Natural killer cell (primary cell): ENCODE measurements around the gene DAB2IP. TPM values are rescaled to one million over a fixed set of nuclear protein-coding genes. Genes with fewer than 3 reads are reported as not detected.

Source experiments
- ATAC-seq, 3 donors: fragments of 150-1000 bp in 2 of 3; fragments of 200-7000 bp in 1 of 3; cut with Tn5 transposase; 1 replicate in 1 of 3; 2 replicates in 2 of 3; pipeline ENCODE4 v1.10.0; 2021; ENCODE audit warnings: mild to moderate bottlenecking in 2 of 3, moderate library complexity in 2 of 3
- DNase-seq, 2 donors: peaks; one replicate each; pipeline versions ENCODE4 v3.0.0 to v3.0.0-alpha.2; 2013 to 2021; ENCODE audit warnings: mixed read lengths in 1 of 2
- H3K27ac ChIP-seq: one replicate; pipeline ENCODE4 v1.5.1; 2013; ENCODE audit warnings: mild to moderate bottlenecking, low read length
- H3K27me3 ChIP-seq: one replicate; pipeline ENCODE4 v1.6.1; 2013; ENCODE audit warnings: low read length; ENCODE audit not compliant: control insufficient read depth, insufficient read depth
- H3K36me3 ChIP-seq: one replicate; pipeline ENCODE4 v1.6.1; 2013; ENCODE audit warnings: low read length; ENCODE audit not compliant: control insufficient read depth, insufficient read depth
- H3K4me1 ChIP-seq: one replicate; pipeline ENCODE4 v1.6.1; 2013; ENCODE audit warnings: low read length; ENCODE audit not compliant: control insufficient read depth, insufficient read depth
- H3K4me3 ChIP-seq: one replicate; pipeline ENCODE4 v1.5.1; 2013; ENCODE audit warnings: low read length
- H3K9me3 ChIP-seq: one replicate; pipeline ENCODE4 v1.6.1; 2013; ENCODE audit warnings: low read length; ENCODE audit not compliant: control insufficient read depth, insufficient read depth
- H3K27ac Mint-ChIP-seq, 2 donors: one replicate each; pipeline ENCODE4 v1.8.0; 2022; ENCODE audit warnings: mild to moderate bottlenecking in 2 of 2, mixed read lengths in 2 of 2, moderate library complexity in 1 of 2
- H3K27me3 Mint-ChIP-seq, 2 donors: one replicate each; pipeline ENCODE4 v1.8.0; 2022; ENCODE audit warnings: low read depth in 2 of 2, mixed read lengths in 2 of 2
- H3K36me3 Mint-ChIP-seq: one replicate; pipeline ENCODE4 v1.8.0; 2022; ENCODE audit warnings: mixed read lengths
- H3K4me1 Mint-ChIP-seq, 2 donors: one replicate each; pipeline ENCODE4 v1.8.0; 2022; ENCODE audit warnings: mixed read lengths in 2 of 2
- H3K4me3 Mint-ChIP-seq: one replicate; pipeline ENCODE4 v1.8.0; 2022; ENCODE audit warnings: mild to moderate bottlenecking, moderate library complexity, mixed read lengths
- H3K9me3 Mint-ChIP-seq, 2 donors: one replicate each; pipeline ENCODE4 v1.8.0; 2022; ENCODE audit warnings: mixed read lengths in 2 of 2
- WGBS: methylation state at CpG from one replicate; pipeline ENCODE4 v1.1.7; 2013; ENCODE audit warnings: missing lambda C conversion rate; ENCODE audit not compliant: insufficient coverage; 5-methylcytosine and 5-hydroxymethylcytosine counted together
- intact Hi-C: fragments of 100-400 bp; cut with micrococcal nuclease; formaldehyde crosslinking; loops from one replicate; pipeline ENCODE4 v1.14.2; 2022
- total RNA-seq, 4 donors: library from RNA; stranded (reverse); fragments of 120-200 nt in 1 of 4; gene quantifications; one replicate each; pipeline versions ENCODE4 v1.2.3 to v1.2.4, GENCODE V29; 2013 to 2022
- TF ChIP-seq, protein P1 (sequence below): fragments of 200-600 bp; IDR thresholded peaks from one replicate; pipeline ENCODE4 v1.8.0; 2022; ENCODE audit warnings: antibody characterized with exemption

The DAB2IP gene
- total RNA-seq, 3 donors from 2014 or later (not counting 1 experiment from before 2014, with no cell fraction given), result 0.19 to 2.5 TPM; not detected in 1

DNA sequence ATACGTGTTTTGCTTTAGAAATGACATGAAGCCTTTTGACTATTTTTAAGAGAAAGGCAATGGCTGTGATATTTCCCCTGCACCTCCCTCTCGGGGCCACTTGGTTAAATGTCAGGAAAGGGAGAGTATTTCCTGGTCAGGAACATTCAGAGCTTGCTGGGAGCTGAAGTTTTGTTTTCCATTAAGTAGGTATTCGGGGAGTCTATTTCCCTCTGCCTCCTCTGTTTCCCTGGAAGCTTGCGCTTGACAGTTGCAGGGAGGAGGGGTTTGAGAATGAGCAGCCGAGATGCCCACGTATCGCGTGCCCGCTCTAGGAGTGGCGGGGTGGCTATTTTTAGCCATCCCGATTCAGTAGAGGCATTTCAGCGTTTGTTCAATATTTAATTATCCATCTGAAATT is 6.7 kb downstream of the DAB2IP start:
- peaks cover 30 to 53% of the 10 kb centered on the region in 2 donors for H3K27me3 Mint-ChIP-seq
- no peak overlapping the region for H3K4me3 ChIP-seq
- whole genome bisulfite sequencing, result 85% methylated on average over 12 of the region's 12 CpGs
- TF ChIP-seq, protein P1, sequence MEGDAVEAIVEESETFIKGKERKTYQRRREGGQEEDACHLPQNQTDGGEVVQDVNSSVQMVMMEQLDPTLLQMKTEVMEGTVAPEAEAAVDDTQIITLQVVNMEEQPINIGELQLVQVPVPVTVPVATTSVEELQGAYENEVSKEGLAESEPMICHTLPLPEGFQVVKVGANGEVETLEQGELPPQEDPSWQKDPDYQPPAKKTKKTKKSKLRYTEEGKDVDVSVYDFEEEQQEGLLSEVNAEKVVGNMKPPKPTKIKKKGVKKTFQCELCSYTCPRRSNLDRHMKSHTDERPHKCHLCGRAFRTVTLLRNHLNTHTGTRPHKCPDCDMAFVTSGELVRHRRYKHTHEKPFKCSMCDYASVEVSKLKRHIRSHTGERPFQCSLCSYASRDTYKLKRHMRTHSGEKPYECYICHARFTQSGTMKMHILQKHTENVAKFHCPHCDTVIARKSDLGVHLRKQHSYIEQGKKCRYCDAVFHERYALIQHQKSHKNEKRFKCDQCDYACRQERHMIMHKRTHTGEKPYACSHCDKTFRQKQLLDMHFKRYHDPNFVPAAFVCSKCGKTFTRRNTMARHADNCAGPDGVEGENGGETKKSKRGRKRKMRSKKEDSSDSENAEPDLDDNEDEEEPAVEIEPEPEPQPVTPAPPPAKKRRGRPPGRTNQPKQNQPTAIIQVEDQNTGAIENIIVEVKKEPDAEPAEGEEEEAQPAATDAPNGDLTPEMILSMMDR, result no peak
- H3K27ac ChIP-seq, result no peak overlapping the region
- no peaks in the 10 kb centered on the region for H3K4me1 Mint-ChIP-seq
- intact Hi-C loops, result no loop called here
- H3K9me3 ChIP-seq, result no peaks in the 10 kb centered on the region
- peaks cover 11% of the 10 kb centered on the region for H3K27me3 ChIP-seq
- H3K36me3 ChIP-seq, result no peaks in the 10 kb centered on the region
- no peaks in the 10 kb centered on the region for H3K9me3 Mint-ChIP-seq
- H3K27ac Mint-ChIP-seq, result no peak overlapping the region
- H3K4me3 Mint-ChIP-seq, result no peak overlapping the region
- ATAC-seq, result no peak
- H3K36me3 Mint-ChIP-seq, result no peaks in the 10 kb centered on the region
- no peaks in the 10 kb centered on the region for H3K4me1 ChIP-seq
- DNase-seq, result no peak

DNA sequence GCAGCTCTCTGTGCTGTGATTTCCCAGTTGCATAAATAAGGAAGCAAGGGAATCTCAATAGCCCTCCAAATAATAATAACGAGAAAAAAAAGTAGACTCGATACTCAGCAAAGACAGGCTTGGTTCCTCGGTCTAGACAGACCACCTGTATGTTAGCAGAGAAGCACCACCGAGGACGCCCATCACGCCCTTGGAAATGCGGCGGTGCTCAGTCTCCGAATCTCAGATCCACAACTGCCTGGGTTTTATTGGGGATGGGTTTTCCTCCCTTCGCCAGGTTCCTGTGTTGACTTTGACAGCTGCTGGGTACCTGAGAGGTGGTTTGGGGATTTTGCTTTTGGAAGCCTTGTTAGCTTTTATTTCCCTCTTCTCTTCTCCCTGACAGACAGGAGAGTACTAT is 7.2 kb downstream of the DAB2IP start:
- no peaks in the 10 kb centered on the region for H3K4me1 ChIP-seq
- TF ChIP-seq, protein P1, result no peak
- Mint-ChIP-seq H3K9me3 (no peaks in the 10 kb centered on the region), H3K36me3 (no peaks in the 10 kb centered on the region), H3K4me1 (no peaks in the 10 kb centered on the region), H3K27ac (no peak overlapping the region), H3K4me3 (no peak overlapping the region), H3K27me3 (peaks cover 31 to 54% of the 10 kb centered on the region in 2 donors)
- intact Hi-C loops, result no loop called here
- H3K9me3 ChIP-seq, result no peaks in the 10 kb centered on the region
- DNase-seq (no peak), ATAC-seq (no peak)
- H3K36me3 ChIP-seq, result no peaks in the 10 kb centered on the region
- no peak overlapping the region for H3K27ac ChIP-seq
- H3K27me3 ChIP-seq, result peaks cover 7% of the 10 kb centered on the region
- no peak overlapping the region for H3K4me3 ChIP-seq
- WGBS, result 96% methylated on average over 10 of the region's 10 CpGs

DNA sequence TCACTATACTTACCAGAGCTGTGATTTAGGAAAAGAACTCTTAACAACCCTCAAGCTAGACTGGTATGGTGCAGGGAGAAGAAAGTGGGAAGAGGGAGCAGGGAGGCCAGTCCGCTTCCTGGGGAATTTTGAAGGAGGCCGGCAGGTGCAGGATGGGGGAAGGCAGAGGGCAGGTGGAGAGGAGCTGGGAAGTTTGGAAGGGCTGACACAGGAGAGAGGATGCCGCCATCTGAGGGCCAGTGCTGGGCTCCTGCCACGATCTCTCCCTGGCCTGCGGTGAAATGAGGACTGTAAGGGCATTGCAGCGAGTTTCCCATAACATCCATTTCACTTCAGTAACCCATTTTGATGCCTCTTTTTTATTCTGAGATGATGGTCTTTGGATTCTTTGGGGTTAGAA is 8.9 kb downstream of the DAB2IP start:
- Histone ChIP-seq H3K4me1 (no peaks in the 10 kb centered on the region), H3K27ac (no peak overlapping the region), H3K4me3 (no peak overlapping the region), H3K36me3 (no peaks in the 10 kb centered on the region), H3K27me3 (peaks cover 4% of the 10 kb centered on the region), H3K9me3 (no peaks in the 10 kb centered on the region)
- 90% methylated on average over 6 of the region's 6 CpGs for WGBS
- no peak for DNase-seq
- no peaks in the 10 kb centered on the region for H3K36me3 Mint-ChIP-seq
- no peak overlapping the region for H3K27ac Mint-ChIP-seq
- peaks cover 24 to 58% of the 10 kb centered on the region in 2 donors for H3K27me3 Mint-ChIP-seq
- H3K9me3 Mint-ChIP-seq, result no peaks in the 10 kb centered on the region
- no peak for ATAC-seq
- no peaks in the 10 kb centered on the region for H3K4me1 Mint-ChIP-seq
- TF ChIP-seq, protein P1, result no peak
- intact Hi-C loops, result no loop called here
- H3K4me3 Mint-ChIP-seq, result no peak overlapping the region

DNA sequence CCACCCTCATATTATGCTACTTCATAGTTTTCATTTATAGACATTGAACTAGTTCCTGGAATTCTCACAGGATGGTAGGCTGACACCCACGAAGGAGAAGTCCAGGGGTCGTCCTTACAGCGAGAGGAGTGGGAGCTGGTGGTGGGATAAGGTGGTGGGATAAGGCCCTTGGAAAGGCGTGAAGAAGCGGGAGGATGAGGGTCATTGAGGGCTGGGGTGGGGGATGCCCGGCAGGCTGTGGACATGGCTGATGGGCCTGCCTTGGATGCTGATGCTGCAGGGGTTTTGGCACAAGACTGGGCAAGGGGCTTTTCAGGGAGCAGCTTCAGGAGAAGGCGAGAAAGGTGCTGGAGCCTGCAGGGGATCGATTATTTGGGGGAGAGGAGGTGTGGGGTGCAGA is 9.4 kb downstream of the DAB2IP start:
- WGBS, result 81% methylated on average over 8 of the region's 8 CpGs

More for the DNA sequence above, 9.4 kb downstream of the DAB2IP start:
- TF ChIP-seq, protein P1, result no peak
- H3K4me1 ChIP-seq, result no peaks in the 10 kb centered on the region
- ATAC-seq (no peak), DNase-seq (no peak)
- Mint-ChIP-seq H3K4me3 (no peak overlapping the region), H3K9me3 (no peaks in the 10 kb centered on the region), H3K36me3 (no peaks in the 10 kb centered on the region), H3K27ac (no peak overlapping the region), H3K27me3 (peaks cover 24 to 58% of the 10 kb centered on the region in 2 donors), H3K4me1 (no peaks in the 10 kb centered on the region)
- H3K4me3 ChIP-seq, result no peak overlapping the region
- peaks cover 4% of the 10 kb centered on the region for H3K27me3 ChIP-seq
- no peaks in the 10 kb centered on the region for H3K36me3 ChIP-seq
- intact Hi-C loops, result no loop called here
- no peak overlapping the region for H3K27ac ChIP-seq
- no peaks in the 10 kb centered on the region for H3K9me3 ChIP-seq
